GM18861 (cell line): Measurements from ENCODE around the gene ARAP1.
A peak's percentile ranks its signal among the peaks of the same experiment; 100 is the strongest.

ENCODE experiments used
- ATAC-seq: cut with Tn5 transposase; IDR thresholded peaks from one replicate; pipeline ENCODE4 v1.9.1; 2021; ENCODE audit not compliant: unreplicated experiment

The ARAP1 gene

DNA sequence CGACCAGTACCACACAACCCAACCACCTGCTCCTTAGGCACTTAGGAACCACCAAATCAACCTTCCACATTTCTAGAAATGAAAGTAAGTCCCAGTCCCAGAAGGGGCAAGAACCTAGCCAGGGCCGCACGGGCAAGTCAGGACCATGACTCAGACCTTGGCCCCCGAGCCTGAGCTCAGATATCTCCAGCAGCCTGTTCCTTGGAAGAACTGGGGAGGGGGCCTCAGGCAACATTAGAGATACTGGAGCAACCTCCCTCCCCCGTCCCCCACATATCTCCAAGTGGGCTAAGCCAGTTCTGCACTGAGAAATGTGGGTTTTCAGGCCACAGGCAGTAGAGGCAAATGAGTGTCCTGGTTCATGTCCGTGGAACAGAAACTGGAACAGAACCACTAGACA, 7.7 kb downstream of the ARAP1 start:
- no peak for ATAC-seq

DNA sequence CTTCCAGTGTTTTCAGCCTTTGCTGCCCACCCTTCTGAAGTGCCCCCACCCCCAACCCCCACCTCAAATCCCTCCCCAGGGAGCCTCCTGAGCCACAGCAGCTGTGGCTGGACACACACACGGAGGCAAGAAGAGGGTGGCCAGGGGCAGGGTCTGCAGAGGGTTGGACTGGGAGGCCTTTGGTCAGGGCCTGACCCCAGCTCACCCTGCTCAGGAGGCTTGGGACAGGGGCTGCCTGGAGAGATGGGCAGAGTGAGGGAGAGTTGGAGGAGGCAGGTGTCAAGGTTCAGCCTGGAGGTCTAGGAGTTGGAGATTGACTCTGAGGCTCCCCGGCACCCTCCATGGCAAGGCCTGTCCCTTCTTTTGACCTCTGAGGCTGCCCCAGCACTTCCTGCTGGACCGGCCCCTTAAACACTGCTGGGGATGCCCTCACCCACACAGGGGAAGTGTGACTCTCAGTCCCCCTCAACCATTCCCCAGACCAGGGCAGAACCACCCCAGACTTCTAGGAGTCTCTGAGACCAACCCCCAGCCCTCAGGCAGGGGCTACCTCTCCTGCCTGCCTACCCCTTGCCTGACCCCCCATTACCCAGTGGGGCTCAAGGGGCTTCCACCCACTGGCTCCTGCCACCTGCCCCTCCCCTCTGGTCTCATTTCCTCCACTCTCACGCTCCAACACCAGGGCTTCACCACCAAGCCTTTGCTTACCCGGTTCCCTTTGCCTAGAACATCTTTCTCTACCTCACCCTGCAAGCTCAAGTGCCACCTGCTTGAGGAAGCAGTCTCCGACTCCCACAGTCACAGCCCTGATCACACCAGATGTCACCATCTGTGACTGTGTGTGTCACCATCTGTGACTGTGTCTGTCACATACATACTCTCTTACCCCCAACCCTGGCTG, 8.6 kb downstream of the ARAP1 start:
- peak; percentile 61 for ATAC-seq

DNA sequence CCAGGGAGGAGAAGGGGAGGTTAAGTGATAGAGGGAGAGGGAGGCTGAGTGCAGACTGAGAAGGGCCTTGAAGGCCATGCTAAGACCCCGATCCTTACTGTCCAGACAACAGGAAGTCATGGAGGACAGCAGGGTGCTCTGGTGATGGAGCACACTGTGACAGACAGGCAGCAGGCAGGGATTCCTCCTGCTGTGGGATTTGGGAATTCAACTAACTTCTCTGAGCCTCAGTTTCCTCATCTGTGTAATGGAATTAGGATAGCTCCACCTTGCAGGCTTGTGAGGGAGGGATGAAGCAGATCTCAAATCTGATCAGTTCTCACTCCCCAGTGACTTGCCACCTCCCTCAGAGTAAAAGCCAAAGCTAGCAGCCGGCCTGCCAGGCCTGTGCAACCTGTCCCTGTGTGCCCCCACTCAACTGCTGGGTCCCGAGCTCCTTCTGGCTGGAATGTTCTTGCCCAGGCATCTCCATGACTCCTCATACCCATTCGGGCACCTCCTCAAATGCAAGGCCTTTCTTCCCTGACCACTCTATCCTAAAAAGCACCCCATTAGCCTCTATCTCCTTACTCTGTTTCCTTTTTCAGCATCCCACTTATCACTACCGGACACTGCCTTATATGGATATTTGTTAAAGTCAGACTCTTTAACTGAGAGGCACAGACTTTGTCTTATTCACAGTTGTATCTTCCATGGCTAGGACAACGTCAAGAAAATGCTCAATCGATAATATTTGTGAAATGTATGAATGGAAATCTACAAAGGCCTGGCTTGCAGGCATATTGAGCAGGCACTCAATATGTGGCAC, 9.5 kb downstream of the ARAP1 start:
- no peak for ATAC-seq

DNA sequence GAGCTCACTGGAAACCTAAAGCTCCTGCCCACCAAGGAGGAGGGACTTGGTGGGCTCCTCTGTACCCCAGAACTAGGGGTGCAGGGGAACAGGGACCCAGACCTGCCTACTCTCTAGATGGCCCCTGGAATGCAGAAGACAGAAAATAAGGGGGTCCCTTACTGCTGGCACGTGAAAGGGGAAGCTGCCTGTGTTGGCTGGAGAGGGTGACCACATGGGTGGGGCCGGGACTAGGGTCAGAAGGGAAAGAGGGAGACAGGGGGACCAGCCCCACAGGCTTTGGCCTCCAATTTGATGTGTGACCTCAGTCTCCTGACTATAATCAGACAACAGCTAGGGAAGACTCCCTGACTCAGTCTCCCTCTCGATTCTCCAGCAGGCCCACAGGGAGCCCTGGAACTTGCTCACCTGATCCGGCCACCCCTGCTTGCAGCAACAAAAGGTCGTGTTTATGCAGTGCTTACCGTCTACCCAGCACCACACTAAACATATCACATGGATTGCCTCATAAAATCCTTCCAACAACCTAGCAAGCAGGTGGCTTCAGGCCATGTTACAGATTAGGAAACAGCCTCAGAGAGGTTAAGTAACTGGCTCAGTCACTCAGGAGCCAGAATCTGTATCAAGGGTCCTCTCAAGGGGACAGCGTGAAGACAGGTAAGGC, 10.2 kb downstream of the ARAP1 start:
- no peak for ATAC-seq

DNA sequence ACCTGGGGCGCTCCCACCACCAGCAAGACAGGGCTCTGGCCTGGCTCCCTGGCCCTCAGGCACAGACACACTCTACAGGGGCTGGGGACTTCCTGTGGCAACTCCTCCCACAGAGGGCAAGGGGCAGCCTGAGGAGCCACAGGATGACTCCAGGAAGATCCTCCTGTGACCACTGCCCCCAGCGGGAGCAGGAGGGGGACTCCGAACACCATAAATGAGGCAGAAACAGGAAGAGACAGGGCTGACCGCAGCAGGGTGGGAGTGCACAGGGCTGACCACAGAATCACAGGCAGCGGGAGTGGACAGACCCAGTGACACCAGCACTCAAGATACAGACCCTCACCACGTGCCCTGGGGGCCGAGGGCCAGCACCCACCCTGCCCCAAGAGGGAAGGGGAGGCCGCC, 10.8 kb downstream of the ARAP1 start:
- no peak for ATAC-seq

DNA sequence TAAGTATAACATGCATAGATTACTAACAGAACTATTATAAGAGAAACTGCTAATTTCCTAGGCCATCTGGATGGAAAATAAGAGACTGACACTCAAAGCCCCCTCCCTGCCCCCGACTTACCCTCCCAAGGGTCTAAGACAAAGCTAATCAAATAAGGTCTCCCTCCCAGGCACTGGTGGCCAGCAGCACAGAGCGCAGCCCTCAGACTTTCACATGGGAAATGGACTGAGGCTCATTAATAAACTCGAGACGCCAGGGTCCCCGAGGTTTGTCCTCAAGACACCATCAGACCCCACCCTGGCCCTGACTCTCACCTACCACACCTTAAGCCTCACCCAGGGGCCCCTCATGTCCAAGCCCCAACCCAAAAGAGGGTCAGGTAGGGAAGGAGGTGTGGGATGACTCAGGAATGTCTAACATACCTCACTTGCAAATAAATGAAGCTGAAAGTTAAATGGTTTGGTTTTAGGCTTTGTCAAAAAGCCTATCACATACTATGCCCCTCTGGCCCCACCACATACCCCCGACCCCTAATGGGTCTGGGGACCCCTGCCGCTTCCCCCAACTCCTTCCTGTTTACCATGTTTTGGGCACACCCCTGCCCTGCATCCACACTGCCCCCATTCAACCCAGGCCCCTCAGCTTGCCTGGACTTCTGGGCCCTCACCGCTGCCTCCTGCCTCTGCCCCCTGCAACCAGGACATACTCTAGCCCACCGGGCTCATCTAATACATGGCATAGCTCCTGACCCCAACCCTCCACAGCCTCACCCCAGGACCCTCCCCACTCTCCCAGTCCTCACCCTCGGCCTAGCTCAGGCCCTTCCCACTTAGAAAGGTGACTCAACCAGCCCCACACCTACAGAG, 11.4 kb downstream of the ARAP1 start:
- no peak for ATAC-seq

DNA sequence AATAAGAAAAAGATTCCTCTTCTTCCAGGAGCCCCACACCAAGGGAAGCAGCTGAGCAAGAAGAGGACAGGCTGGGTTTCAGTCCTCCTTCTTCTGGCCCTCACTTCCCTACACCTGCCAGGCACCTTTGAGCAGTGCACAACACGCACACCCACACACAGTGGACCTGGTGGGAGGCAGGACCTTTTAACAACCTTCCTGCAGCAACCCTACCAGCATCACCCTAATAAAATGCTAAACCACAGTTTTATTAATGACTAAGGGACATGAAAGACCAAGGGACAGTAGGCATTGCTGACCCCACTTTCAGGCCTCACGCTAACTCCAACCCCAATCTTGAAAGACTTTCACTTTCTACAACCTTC, 12.2 kb downstream of the ARAP1 start:
- no peak for ATAC-seq

DNA sequence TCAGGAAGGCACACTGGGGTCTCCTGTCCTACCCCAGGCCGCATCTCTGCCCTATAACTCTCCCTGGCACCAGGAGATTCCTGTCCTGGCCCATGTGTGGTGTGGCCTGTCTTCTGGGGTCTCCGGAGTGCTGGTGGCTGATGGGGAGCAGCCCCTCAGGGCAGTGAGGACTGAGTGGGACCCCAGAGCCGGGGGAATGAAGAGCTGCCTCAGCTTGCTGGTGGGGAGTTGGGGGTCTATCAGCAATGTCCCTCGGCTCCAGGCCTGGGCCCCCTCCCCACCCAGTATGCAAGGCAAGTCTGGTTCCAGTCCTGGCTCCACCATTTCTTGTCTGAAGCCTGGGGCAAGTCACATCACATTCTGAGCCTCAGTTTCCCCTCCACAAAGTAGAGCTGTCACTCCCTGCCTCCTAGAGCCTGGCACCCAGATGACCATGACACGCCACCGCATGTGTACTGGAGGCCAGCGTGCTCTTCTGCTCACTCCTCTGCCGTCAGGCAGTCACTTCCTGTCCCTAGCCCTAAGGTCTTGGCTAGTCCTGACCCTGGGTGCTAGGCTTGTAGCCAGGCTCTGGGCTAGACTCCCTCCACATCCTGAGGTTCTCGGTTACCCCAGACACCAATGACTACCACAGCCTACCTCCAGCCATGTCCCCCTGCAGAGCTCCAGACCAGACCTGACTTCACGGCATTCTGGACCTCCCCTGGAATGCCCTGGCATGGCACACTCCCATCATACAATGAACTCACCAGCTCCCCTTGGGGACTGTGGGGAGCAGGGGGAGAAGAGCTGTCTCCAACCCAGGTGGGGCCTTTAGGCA, 12.8 kb downstream of the ARAP1 start:
- no peak for ATAC-seq

DNA sequence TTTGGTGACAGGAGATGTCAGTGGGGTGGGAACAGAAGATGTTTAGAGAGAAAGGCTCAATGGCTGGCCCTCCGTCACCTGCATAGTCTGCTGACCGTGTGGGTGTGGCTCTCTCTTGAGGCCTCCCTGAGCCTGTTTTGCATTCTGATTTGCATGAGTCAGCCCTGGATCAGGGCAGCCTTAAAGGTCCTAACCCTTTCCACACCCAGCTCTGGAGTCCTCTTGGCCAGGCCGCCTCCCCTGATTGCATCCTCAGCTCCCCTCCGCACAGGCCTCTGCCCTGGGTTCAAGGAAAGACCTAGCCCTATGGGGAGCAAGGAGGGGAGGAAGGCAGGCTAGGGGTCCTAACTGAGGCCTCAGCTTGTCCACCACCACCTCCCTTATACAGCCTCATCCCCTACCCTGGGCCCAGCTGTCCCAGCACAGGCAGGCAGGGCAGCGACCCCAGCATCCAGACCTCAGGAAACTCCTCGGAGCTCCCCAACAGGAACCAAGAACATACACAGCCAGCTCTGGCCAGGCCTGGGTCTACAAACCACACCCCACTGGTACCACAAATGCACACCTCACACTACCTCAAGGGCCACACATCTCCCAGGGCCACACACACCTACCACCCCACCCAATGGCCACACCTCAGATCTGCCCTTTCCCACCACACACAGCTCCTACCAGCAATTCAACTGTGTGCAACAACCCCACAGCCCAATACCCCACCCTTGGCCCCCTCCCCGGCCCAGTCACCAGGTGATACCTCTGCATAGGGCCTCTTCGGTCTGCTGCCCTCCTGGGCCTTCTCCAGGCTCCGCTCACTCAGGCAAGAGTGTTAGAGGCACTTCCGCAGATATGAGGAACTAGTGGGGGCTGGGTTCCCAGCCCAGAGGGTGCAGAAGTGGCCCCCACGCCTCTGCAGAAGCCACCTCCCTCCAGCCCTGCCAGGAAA, 13.7 kb downstream of the ARAP1 start:
- peak; percentile 28 for ATAC-seq

DNA sequence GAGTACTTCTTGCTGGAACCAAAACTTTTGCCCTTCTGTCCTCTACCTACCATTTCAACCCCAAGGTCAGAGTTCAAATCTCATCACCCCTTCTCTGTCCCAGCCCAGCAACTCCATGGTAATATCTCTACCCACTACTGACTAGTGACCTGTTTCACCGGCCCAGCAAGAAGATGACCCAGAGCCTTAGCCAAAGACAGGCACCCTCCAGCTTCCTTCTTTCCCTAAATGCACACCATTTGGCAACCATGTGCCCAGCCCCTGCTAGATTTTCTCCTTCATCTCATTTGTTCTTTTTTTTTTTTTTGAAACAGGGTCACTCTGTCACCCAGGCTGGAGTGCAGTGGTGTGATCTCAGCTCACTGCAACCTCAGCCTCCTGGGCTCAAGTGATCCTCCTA, 14.9 kb downstream of the ARAP1 start:
- no peak for ATAC-seq

DNA sequence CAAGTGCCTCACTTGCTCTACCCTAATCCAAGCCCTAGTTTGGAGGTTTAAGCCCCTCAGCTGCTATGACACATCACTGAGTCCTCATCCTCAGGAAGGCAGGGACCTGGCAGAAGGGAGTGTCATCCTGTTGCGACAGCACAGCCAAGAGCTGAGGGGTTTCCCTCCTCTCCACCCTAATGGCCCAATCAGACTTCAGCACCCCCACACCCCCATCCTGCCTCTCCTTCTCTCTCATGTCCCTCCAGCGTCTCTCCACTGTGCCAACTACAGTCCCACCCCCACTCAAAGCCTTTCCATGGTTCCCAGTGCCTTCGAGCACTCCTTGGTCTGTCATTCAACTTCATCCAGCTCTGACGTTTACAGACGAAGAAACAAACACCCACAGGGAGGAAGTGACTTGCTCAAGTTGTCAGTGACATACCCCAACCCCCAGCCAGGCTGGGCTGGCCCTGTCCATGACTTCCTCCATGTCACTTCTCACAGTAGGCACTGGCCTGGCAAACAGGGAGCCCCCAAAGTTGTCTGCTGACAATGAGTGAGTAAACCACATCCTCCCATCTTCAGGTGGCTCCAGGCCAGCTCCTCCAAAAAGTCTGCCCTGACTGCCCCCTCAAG, 15.6 kb downstream of the ARAP1 start:
- ATAC-seq, result no peak

DNA sequence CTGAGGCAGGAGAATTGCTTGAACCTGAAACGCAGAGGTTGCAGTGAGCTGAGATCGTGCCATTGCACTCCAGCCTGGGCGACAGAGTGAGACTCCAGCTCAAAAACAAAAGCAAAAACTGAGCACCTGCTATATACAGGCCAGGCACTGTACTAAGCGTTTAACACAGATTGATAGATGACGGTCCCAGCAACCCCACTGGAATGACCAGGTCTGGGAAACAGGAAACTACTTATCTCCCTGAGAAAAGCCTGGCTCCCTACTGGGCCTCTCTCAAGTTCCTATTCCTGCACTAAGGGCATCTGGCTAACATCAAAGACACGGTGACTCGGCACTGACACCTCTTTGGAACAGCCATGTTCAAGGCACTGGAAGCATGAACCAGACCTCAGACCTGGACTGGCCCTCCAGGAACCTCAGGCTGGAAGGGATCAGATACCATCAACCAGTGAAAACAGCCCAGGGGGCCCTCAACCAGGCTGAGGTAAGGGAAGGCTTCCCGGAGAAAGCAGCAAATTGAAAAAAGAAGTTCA, 16.6 kb downstream of the ARAP1 start:
- no peak for ATAC-seq

DNA sequence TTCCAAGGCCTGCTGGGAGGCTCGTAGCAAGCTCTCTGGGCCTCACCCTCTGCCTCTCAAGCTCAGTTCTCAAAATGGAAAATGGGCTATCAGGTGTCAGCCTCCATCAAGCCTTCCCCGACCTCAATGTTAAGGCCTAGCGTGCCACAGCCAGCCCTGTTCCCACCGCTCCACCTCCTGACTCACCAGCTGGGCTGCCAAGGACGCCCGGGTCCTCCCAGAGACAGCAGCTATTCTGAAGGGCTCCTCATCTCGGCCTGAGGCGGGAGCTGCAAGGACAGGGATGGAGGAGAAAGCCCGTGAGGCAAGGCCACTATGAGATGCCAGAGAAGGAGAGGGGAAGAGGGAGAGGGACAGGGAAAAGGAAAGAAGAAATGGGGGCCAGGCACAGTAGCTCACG, 19.9 kb downstream of the ARAP1 start:
- ATAC-seq, result no peak

DNA sequence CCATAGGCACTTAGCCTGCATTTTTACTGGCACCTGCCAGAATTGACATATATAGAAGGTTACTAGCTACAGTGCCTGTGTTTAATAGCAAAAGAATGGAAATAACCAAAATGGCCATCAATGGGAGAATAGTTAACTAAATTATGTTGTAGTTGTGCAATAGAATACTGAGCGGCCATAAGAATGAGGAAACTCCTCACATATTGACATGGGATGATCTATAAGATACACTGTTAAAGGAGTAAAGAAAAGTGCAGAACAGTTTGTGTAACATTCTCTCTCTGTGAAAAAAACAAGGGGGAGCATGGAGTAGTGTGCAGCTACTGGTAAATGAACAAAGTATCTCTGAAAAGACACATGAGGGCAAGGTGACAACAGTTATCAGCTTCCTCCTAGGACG, 21.5 kb downstream of the ARAP1 start:
- ATAC-seq, result no peak

DNA sequence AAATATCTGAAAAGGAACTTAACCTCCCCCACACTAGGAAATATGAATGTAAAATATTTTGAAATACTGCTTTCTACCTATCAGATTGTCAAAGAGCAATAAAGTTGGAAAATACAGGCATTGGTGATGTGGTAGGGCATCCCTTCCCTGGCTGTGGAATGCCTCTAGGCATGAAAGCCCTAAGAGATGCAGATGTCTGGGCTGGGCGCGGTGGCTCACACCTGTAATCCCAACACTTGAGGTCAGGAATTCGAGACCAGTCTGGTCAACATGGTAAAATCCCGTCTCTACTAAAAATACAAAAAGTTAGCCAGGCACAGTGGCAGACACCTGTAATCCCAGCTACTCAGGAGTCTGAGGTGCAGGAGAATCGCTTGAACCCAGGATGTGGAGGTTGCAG, 22.0 kb downstream of the ARAP1 start:
- ATAC-seq, result no peak

DNA sequence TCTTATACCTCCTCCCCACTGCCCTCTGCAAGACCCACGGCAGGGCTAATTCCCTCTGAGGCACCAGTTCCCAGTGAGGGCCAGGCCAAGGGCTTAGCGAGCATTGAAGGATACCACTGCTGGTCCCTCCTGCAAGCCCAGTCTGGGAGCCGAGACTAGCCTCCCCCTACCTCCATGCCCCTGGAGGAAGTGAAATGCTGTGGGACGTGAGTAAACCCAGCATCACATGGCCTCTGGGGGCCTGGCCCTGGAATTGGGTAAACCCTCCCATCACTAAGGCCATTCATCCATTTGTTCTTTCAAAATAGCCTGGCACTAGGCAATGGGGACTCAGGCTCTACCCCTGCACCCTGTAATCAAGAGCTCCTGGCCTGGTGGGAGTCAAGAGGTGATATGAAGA, 24.7 kb downstream of the ARAP1 start:
- ATAC-seq, result no peak

DNA sequence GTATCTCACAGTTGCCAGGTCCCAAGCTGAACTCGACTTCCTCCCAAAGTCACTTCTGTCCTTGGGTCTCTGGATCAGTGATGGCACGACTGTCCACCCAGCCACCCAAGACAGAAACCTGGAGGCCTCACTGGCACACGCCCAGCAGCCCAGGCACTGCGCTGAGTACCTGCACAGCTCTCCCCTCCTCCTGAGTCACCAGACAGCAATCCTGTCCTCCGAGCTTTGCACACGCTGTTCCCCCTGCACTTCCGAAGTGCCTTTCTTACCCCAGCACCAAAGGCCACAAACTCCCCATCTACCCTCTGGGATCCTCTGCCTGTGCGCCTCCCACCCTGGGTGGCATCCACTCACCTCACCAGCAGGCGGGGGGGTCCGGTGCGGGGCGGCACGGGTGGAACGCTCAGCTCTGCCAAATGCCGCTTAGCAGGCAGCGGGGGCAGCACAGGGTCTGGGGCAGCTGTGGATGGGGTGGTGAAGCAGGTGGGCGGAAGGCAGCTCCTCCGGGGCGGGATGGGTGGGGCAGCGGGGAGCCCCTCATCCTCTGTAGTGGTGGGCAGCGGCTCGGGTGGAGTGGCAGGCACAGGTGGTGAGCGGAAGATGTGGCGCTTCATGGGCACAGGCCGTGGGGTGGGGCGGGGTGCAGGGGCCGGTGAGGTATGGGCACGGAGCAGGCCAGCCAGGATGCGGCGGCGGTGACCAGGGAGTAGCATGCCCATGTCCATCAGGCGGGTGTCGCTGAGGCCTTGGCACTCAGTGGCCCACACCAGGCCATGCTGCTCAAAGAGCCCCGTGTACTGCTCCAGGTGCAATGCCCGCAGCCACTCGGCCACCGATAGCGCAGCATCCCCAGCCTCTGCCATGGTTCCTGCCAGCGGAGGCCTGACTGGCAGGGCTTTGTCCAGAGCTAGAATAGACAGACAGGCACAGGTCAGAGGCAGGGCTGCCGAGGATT, 25.7 kb downstream of the ARAP1 start:
- ATAC-seq, result no peak
